Fibroblast of pulmonary artery (primary cell): ENCODE data around the gene RALGPS2.

ENCODE experiments used
- DNase-seq: peaks from one replicate; pipeline ENCODE4 v3.0.0-alpha.2; 2010; ENCODE audit warnings: low read depth
- H3K4me3 ChIP-seq: replicated peaks from 2 replicates; pipeline ENCODE4 v1.5.1; 2011; ENCODE audit warnings: low read depth, mild to moderate bottlenecking, control low read depth, low read length, moderate library complexity
- CTCF ChIP-seq: IDR thresholded peaks from 2 replicates; pipeline ENCODE4 v1.5.1; 2011; ENCODE audit warnings: mild to moderate bottlenecking, control low read depth, low read length, inconsistent platforms; ENCODE audit errors: missing control alignments

Gene RALGPS2

GRCh38 chr1:178918955-178919354, 193.9 kb downstream of the RALGPS2 start:
- no peak overlapping the region for H3K4me3 ChIP-seq
- TF ChIP-seq CTCF = no peak
- no peak for DNase-seq

- no peak for DNase-seq
- no peak overlapping the region for H3K4me3 ChIP-seq
- TF ChIP-seq CTCF = no peak
Observed at GRCh38 chr1:178919581-178919980, 194.5 kb downstream of the RALGPS2 start.

- H3K4me3 ChIP-seq = no peak overlapping the region
- no peak for DNase-seq
- no peak for TF ChIP-seq CTCF
Observed at GRCh38 chr1:178921499-178921898, 196.5 kb downstream of the RALGPS2 start.

GRCh38 chr1:178923512-178923911, 198.5 kb downstream of the RALGPS2 start:
- TF ChIP-seq CTCF = no peak
- H3K4me3 ChIP-seq = no peak overlapping the region
- DNase-seq = no peak

- DNase-seq = no peak
- H3K4me3 ChIP-seq = no peak overlapping the region
- TF ChIP-seq CTCF = no peak
Observed at GRCh38 chr1:178926046-178926445, 201.0 kb downstream of the RALGPS2 start.

GRCh38 chr1:178927003-178927402, 202.0 kb downstream of the RALGPS2 start:
- no peak for TF ChIP-seq CTCF
- H3K4me3 ChIP-seq = no peak overlapping the region
- no peak for DNase-seq

- H3K4me3 ChIP-seq = no peak overlapping the region
- DNase-seq = no peak
- TF ChIP-seq CTCF = no peak
Observed at GRCh38 chr1:178928041-178928440, 203.0 kb downstream of the RALGPS2 start.
